Measurements from ENCODE around the gene PRRC2A. TPM values are rescaled to one million over a fixed set of nuclear protein-coding genes. Genes with fewer than 3 reads are reported as not detected.

Gene PRRC2A

GRCh38 chr6:31686483-31686882 lies 66.0 kb downstream of the PRRC2A start:
- TF ChIP-seq, protein P1, sequence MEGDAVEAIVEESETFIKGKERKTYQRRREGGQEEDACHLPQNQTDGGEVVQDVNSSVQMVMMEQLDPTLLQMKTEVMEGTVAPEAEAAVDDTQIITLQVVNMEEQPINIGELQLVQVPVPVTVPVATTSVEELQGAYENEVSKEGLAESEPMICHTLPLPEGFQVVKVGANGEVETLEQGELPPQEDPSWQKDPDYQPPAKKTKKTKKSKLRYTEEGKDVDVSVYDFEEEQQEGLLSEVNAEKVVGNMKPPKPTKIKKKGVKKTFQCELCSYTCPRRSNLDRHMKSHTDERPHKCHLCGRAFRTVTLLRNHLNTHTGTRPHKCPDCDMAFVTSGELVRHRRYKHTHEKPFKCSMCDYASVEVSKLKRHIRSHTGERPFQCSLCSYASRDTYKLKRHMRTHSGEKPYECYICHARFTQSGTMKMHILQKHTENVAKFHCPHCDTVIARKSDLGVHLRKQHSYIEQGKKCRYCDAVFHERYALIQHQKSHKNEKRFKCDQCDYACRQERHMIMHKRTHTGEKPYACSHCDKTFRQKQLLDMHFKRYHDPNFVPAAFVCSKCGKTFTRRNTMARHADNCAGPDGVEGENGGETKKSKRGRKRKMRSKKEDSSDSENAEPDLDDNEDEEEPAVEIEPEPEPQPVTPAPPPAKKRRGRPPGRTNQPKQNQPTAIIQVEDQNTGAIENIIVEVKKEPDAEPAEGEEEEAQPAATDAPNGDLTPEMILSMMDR (IDR thresholded peaks at IDR 0.05; ENCODE audit: insufficient read depth, low read length): no peak
- TF ChIP-seq REST (IDR thresholded peaks at IDR 0.05; ENCODE audit: insufficient replicate concordance, low read depth) (no peak), POLR2AphosphoS5 (IDR thresholded peaks at IDR 0.05; ENCODE audit: low read depth) (no peak), GABPA (IDR thresholded peaks at IDR 0.05; ENCODE audit: low read depth) (no peak), SPI1 (IDR thresholded peaks at IDR 0.05; ENCODE audit: borderline replicate concordance, low read depth) (no peak)
- H3K27me3 ChIP-seq (ENCODE audit: insufficient read depth, poor library complexity, severe bottlenecking): no peaks in the 10 kb centered on the region
- no peak overlapping the region for H3K4me3 ChIP-seq (replicated peaks; ENCODE audit: insufficient read depth, low read length)
- H3K27ac ChIP-seq (replicated peaks): no peak overlapping the region
- DNase-seq (ENCODE audit: low read depth in 1 of 2, low spot score in 1 of 2): no peak

GRCh38 chr6:31687321-31687720 lies 66.8 kb downstream of the PRRC2A start:
- H3K27ac ChIP-seq (replicated peaks): no peak overlapping the region
- H3K27me3 ChIP-seq (ENCODE audit: insufficient read depth, poor library complexity, severe bottlenecking): no peaks in the 10 kb centered on the region
- H3K4me3 ChIP-seq (replicated peaks; ENCODE audit: insufficient read depth, low read length): no peak overlapping the region
- TF ChIP-seq POLR2AphosphoS5 (IDR thresholded peaks at IDR 0.05; ENCODE audit: low read depth) (no peak), SPI1 (IDR thresholded peaks at IDR 0.05; ENCODE audit: borderline replicate concordance, low read depth) (no peak), REST (IDR thresholded peaks at IDR 0.05; ENCODE audit: insufficient replicate concordance, low read depth) (no peak), GABPA (IDR thresholded peaks at IDR 0.05; ENCODE audit: low read depth) (no peak)
- TF ChIP-seq, protein P1 (IDR thresholded peaks at IDR 0.05; ENCODE audit: insufficient read depth, low read length): no peak
- DNase-seq (ENCODE audit: low read depth in 1 of 2, low spot score in 1 of 2): no peak

Small RNA genes lying within 50 kb of the gene (microRNA-seq; reads per million reads assigned to microRNA genes)
- gene MIR6832: not detected
